D721Med (cell line): ENCODE data around the gene GDI1.
"Not testable (repeated sequence)": the region's sequence is repeated elsewhere in the genome, so short reads cannot be mapped to it uniquely, and the experiment has no call there.

Experiments
- DNase-seq: peaks from one replicate; pipeline ENCODE4 v3.0.0; 2011; ENCODE audit warnings: low spot score; ENCODE audit not compliant: insufficient read length
- FAIRE-seq: peaks from 2 replicates; lab custom pipeline; 2011; peaks lifted over from hg19 to GRCh38; lab: Jason Lieb, UNC
- TF ChIP-seq, protein P1 (sequence below): IDR thresholded peaks from 2 replicates; pipeline ENCODE4 v1.5.1; 2012; ENCODE audit warnings: mild to moderate bottlenecking, control low read depth; ENCODE audit not compliant: insufficient read depth; ENCODE audit errors: missing control alignments

GDI1 gene

DNA sequence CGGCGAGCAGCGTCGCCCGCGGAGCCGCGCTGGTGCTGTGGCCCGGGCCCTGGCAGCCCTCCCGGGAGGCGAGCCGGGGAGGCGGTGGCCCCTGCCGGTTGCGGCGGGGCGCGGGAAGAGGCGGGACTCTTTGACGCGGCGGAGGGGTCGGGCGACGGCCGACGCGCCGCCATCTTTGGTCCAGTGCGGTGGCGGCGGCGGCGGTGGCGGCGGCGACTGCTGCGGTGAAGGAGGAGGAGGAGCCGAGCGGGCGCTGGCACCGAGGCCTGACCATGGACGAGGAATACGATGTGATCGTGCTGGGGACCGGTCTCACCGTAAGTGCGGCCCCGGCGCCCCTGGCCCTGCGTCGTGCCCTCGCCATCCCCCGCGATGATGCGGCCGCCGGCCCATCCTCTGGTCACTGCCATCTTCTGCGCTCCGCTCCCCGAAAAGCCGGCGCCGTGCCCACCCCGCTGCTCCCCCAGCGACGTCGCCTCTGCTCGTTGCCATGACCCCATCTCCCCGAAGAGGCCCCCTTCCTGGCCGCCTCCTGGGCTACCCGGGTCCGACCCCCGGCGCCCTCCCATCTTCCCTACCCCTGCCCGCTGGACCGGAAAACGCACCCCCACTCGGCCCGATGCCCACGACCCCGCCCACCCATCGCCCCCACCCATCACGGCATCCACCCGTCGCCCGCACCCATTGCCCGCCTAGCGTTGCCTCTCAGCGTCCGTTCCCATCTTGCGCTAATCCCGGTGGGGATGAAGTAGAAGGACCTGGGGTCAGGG lies at the start of gene GDI1:
Gene GDI1 (plus strand): TSS at position 172 of the 770 bp plus-strand sequence. CDS start 101 bp downstream, at position 273.
- TF ChIP-seq, protein P1, sequence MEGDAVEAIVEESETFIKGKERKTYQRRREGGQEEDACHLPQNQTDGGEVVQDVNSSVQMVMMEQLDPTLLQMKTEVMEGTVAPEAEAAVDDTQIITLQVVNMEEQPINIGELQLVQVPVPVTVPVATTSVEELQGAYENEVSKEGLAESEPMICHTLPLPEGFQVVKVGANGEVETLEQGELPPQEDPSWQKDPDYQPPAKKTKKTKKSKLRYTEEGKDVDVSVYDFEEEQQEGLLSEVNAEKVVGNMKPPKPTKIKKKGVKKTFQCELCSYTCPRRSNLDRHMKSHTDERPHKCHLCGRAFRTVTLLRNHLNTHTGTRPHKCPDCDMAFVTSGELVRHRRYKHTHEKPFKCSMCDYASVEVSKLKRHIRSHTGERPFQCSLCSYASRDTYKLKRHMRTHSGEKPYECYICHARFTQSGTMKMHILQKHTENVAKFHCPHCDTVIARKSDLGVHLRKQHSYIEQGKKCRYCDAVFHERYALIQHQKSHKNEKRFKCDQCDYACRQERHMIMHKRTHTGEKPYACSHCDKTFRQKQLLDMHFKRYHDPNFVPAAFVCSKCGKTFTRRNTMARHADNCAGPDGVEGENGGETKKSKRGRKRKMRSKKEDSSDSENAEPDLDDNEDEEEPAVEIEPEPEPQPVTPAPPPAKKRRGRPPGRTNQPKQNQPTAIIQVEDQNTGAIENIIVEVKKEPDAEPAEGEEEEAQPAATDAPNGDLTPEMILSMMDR, result no peak
- DNase-seq (peak; percentile 41), FAIRE-seq (no peak)

GRCh38 chrX:154388094-154388493 lies 48.9 kb upstream of the GDI1 start:
- DNase-seq, FAIRE-seq: not testable (repeated sequence)

GRCh38 chrX:154388649-154389048 lies 48.3 kb upstream of the GDI1 start:
- DNase-seq, result not testable (repeated sequence)

DNA sequence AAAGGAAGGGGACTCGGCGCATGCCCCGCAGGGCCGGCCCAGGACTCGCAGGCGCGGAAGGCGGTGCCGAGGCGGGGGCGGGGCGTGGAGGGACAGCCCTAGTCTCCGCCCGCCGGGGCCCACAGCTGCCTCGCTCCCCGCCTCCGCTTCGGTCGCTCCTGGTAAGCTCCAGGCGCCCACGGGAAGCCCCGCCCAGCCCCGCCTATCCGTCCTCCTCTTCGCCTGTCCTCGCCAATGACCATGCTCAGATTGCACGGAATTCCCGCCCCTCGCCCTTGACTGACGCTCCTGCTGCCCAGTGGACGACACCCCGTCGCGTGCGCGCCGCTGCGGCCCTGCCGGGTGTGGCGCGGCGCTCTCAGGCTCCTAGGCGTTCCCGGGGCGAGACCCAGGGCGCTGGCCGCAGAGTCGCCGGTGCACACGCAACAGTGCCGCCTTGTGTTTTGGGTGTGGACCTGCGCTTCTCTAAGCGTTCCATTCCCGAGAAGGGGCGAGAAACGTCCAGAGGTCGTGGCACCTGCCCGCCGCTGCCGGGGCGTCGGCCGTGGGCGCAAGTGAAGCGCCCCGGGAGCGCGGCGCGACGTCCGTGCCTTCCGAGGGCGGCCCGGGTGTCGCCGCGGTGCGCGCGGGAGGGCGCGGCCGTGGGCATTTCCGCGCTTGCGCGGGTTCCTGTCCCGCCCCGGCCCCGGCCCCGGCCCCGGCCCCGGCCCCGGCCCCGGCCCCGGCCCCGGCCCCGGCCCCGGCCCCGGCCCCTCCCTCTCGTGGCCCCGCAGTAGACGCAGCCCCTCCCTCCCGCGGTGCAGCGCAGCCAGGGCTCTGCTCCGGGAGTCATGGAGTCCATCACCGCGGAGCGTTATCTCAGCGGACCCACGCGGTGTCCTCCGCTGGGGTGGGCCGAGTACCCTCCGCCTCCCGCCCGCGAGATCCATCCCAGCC lies 46.9 kb upstream of the GDI1 start:
- DNase-seq, FAIRE-seq: not testable (repeated sequence)

More at GRCh38 chrX:154388649-154389048, 48.3 kb upstream of the GDI1 start:
- FAIRE-seq, result not testable (repeated sequence)

DNA sequence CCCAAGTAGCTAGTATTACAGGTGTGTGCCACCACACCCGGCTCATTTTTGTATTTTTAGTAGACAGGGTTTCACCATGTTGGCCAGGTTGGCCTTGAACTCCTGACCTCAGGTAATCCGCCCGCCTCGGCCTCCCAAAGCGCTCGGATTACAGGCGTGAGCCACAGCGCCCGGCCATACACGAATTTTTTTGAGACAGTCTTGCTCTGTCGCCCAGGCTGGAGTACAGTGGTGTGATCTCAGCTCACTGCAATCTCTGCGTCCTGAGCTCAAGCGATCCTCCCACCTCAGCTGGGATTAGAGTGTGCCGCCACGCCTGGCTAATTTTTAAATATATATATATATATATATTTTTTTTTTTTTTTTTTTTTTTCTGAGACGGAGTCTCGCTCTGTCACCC lies 40.6 kb upstream of the GDI1 start:
- FAIRE-seq, DNase-seq: not testable (repeated sequence)

DNA sequence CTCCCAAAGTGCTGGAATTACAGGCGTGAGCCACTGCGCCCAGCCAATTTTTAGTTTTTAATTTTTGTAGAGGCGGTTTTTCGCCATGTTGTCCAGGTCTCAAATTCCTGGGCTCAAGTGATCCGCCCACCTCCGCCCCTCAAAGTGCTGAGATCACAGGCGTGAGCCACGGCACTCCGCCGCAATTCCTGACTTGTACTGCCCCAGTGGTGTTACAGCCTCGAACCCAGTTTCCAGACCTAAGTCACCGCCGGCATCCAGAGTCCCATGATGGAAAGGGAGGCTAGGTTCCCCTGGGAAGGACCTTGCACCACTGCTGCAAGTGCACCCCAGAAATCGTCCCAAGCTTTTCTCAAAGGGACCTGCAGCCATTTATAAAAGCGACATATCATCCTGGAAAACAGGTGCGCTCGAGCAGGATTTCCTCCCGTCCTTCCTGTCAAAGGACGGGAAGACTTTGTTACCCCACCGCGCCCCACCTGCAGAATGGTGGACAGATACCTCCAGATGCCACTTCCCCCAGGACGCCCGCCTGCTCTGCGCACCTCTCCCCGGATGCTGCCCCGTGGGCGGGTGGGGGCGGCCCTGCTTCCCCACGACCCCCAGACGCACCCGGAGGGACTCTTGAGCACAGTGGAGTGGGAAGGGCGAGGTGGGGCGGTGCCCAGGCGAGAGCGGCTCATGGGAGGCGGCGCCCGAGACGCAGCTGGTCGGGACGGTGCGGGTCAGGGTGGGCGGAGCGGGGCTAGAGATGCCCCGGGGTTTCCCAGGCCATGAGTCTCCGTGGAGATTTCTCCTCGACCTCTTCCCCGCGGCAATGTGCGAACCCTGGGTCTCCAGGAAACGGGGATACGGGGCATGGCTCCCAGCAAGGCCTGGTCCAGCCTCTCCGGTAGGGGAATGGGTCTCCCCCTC lies 39.7 kb upstream of the GDI1 start:
- DNase-seq (no peak), FAIRE-seq (no peak)
- TF ChIP-seq, protein P1, result no peak

DNA sequence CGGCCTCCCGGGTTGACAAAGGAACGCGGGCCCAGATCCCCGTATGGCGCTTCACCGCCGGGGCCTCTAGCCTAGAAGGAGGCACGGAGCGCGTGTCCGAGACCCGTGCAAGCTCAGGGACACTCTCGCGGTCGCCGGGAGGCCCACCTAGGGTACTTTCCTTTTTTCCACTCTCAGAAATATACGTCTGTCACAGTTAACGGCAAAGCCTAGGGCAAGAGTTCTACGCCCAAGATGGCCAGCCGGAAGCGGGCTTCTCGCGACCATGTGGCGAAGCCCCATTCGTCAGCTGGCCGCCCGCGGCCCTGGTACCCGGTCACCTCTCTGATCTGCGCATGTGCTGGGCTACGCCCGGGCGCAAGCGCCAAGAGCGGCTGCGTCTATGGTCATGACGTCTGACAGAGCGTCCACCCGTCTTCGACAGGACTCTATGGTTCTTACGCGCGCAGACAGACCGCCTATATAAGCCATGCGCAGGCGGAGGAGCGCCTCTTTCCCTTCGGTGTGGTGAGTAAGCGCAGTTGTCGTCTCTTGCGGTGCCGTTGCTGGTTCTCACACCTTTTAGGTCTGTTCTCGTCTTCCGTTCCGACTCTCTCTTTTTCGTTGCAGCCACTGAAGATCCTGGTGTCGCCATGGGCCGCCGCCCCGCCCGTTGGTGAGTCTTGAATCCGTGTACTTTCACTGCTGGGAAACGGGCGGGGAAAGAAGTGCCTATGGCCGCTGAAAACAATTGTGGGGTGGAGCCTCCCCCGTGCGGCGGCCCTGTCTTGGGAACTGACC lies 38.9 kb upstream of the GDI1 start, which contains the start of gene RPL10:
Gene RPL10 (plus strand): TSS at position 490 of the 780 bp plus-strand sequence. CDS start 143 bp downstream, at position 633.
- no peak for FAIRE-seq
- TF ChIP-seq, protein P1, result no peak
- DNase-seq, result peak; percentile 75

DNA sequence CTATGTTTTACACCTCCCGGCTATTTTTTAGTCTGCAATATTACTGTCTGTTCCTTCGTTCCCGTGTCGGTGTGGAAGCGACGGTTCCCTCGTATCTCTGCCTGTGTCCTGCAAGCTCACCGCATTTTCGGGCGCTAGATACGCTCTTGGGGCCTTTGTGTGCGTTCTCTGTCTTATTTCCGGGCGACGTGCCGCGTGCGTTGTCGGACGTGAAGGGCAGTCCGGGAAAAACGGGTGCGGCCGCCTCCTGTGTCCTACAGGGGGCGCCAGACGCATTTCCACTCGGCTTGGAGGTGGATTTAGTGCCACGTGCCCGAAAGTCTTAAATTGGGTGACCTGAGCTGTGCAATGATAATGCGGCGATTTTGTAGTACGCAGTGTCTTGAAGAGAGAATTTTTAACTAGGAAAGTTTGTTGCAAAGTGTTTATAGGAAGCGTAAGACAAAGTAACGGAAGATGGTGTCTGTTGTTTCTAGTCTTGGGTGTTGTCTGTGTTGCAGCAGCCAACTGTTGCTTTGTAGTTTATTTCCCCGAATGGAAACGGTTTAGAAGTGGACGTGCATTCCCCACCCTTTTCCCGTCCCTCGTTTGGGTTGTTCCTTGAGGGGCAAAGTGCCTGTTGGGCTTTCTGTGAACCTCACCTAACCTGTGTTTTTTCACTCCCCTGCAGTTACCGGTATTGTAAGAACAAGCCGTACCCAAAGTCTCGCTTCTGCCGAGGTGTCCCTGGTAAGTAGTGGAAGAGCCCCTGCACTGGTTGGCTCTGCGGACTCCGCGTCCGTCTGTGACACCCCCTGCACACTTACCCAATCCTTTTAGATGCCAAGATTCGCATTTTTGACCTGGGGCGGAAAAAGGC lies 38.1 kb upstream of the GDI1 start:
- DNase-seq (no peak), FAIRE-seq (no peak)

More for the DNA sequence above, 38.1 kb upstream of the GDI1 start:
- TF ChIP-seq, protein P1, result peak; percentile 59
